Neuronal stem cell (in vitro differentiated cells): ENCODE data around the gene TUBG2.

Experiments used
- DNase-seq: peaks from one replicate; pipeline ENCODE4 v3.0.0-alpha.2; 2013; ENCODE audit warnings: low spot score
- H2AFZ ChIP-seq: one replicate; pipeline ENCODE4 v1.6.1; 2013; ENCODE audit warnings: mild to moderate bottlenecking, low read length, inconsistent platforms
- H2AK5ac ChIP-seq: 2 replicates; pipeline ENCODE4 v1.6.1; 2013; ENCODE audit warnings: low read depth, mild to moderate bottlenecking, inconsistent platforms, low read length, moderate library complexity, mixed read lengths
- H2BK120ac ChIP-seq: 2 replicates; pipeline ENCODE4 v1.6.1; 2013; ENCODE audit warnings: low read depth, mild to moderate bottlenecking, inconsistent platforms, low read length, moderate library complexity, mixed read lengths
- H2BK12ac ChIP-seq: one replicate; pipeline ENCODE4 v1.6.1; 2013; ENCODE audit warnings: low read length, inconsistent platforms
- H2BK15ac ChIP-seq: 2 replicates; pipeline ENCODE4 v1.6.1; 2013; ENCODE audit warnings: mild to moderate bottlenecking, low read length, inconsistent platforms, mixed read lengths
- H2BK5ac ChIP-seq: one replicate; pipeline ENCODE4 v1.6.1; 2013; ENCODE audit warnings: inconsistent platforms, mild to moderate bottlenecking, low read length, moderate library complexity
- H3K14ac ChIP-seq: one replicate; pipeline ENCODE4 v1.6.1; 2013; ENCODE audit warnings: low read length, inconsistent platforms
- H3K18ac ChIP-seq: 2 replicates; pipeline ENCODE4 v1.6.1; 2013; ENCODE audit warnings: low read length, inconsistent platforms
- H3K23ac ChIP-seq: 2 replicates; pipeline ENCODE4 v1.6.1; 2013; ENCODE audit warnings: low read depth, mild to moderate bottlenecking, mixed read lengths, low read length, inconsistent platforms; ENCODE audit not compliant: poor library complexity
- H3K27ac ChIP-seq: replicated peaks from 3 replicates; pipeline ENCODE4 v1.5.1; 2013; ENCODE audit warnings: low read length, inconsistent platforms
- H3K27me3 ChIP-seq, 3 experiments: 2 replicates each; pipeline ENCODE4 v1.6.1; 2013; ENCODE audit warnings: low read length in 3 of 3, mild to moderate bottlenecking in 2 of 3, inconsistent platforms in 1 of 3, low read depth in 1 of 3, mixed read lengths in 1 of 3, moderate library complexity in 1 of 3; ENCODE audit not compliant: control insufficient read depth in 3 of 3, insufficient read depth in 3 of 3
- H3K36me3 ChIP-seq, 2 donors: replicated peaks in 1 of 2; 2 replicates each; pipeline ENCODE4 v1.6.1; 2013; ENCODE audit warnings: low read length in 2 of 2; ENCODE audit not compliant: control insufficient read depth in 2 of 2, insufficient read depth in 2 of 2
- H3K4ac ChIP-seq: 2 replicates; pipeline ENCODE4 v1.6.1; 2013; ENCODE audit warnings: inconsistent platforms, mild to moderate bottlenecking, low read length, moderate library complexity
- H3K4me1 ChIP-seq, 2 donors: 1 replicate in 1 of 2; 2 replicates in 1 of 2; pipeline ENCODE4 v1.6.1; 2013; ENCODE audit warnings: low read length in 2 of 2, low read depth in 1 of 2; ENCODE audit not compliant: control insufficient read depth in 2 of 2, insufficient read depth in 1 of 2
- H3K4me2 ChIP-seq: one replicate; pipeline ENCODE4 v1.6.1; 2013; ENCODE audit warnings: mild to moderate bottlenecking, low read length, inconsistent platforms; ENCODE audit not compliant: insufficient read depth, poor library complexity, severe bottlenecking
- H3K4me3 ChIP-seq, 2 donors: 2 replicates each; pipeline ENCODE4 v1.5.1; 2013; ENCODE audit warnings: low read length in 2 of 2, mild to moderate bottlenecking in 2 of 2, inconsistent platforms in 1 of 2, moderate library complexity in 1 of 2
- H3K79me1 ChIP-seq: one replicate; pipeline ENCODE4 v1.6.1; 2013; ENCODE audit warnings: low read depth, mild to moderate bottlenecking, inconsistent platforms, low read length, moderate library complexity
- H3K9ac ChIP-seq: one replicate; pipeline ENCODE4 v1.6.1; 2013; ENCODE audit warnings: mild to moderate bottlenecking, low read depth, low read length, inconsistent platforms; ENCODE audit not compliant: poor library complexity
- H3K9me3 ChIP-seq, 2 donors: replicated peaks in 1 of 2; 2 replicates each; pipeline versions ENCODE3 to v1.6.1; 2013; ENCODE audit warnings: low read length in 2 of 2, mild to moderate bottlenecking in 2 of 2, inconsistent platforms in 1 of 2, low read depth in 1 of 2, mixed read lengths in 1 of 2, moderate library complexity in 1 of 2; ENCODE audit not compliant: control insufficient read depth in 2 of 2, insufficient read depth in 1 of 2
- H4K8ac ChIP-seq: one replicate; pipeline ENCODE4 v1.6.1; 2013; ENCODE audit warnings: low read depth, mild to moderate bottlenecking, inconsistent platforms, low read length, moderate library complexity
- H4K91ac ChIP-seq: one replicate; pipeline ENCODE4 v1.6.1; 2013; ENCODE audit warnings: low read length, low read depth, mild to moderate bottlenecking, inconsistent platforms; ENCODE audit not compliant: poor library complexity
- WGBS, 2 donors: extraction: QIAGEN DNeasy Blood & Tissue Kit; methylation state at CpG; one replicate each; pipeline ENCODE4 v1.1.7; 2013; ENCODE audit warnings: missing lambda C conversion rate in 2 of 2, mixed read lengths in 1 of 2; ENCODE audit not compliant: insufficient read length in 2 of 2, insufficient replicate concordance in 1 of 2; ENCODE audit errors: extremely low coverage in 2 of 2; 5-methylcytosine and 5-hydroxymethylcytosine counted together

TUBG2 gene

GRCh38 chr17:42670789-42671657 is 11.9 kb downstream of the TUBG2 start:
- H2BK5ac ChIP-seq, result no peak overlapping the region
- peaks cover 0 to 54% (median 10%) of the 10 kb centered on the region in 3 experiments for H3K27me3 ChIP-seq
- H3K9ac ChIP-seq, result peak overlapping the region; percentile 81
- H3K23ac ChIP-seq, result peak overlapping the region; percentile 73
- H2AK5ac ChIP-seq, result peak overlapping the region; percentile 84
- H3K27ac ChIP-seq, result no peak overlapping the region
- H3K4me2 ChIP-seq, result peak overlapping the region; percentile 93
- DNase-seq, result no peak
- peak overlapping the region; percentile 81 for H2BK120ac ChIP-seq
- H4K8ac ChIP-seq, result no peak overlapping the region
- H3K14ac ChIP-seq, result no peak overlapping the region
- peak overlapping the region; percentile 64 for H3K18ac ChIP-seq
- no peak overlapping the region for H3K4ac ChIP-seq
- H2AFZ ChIP-seq, result no peak overlapping the region
- peaks cover 12 to 38% of the 10 kb centered on the region in 2 donors for H3K4me1 ChIP-seq
- H3K4me3 ChIP-seq, result no peak overlapping the region
- peak overlapping the region; percentile 84 for H2BK12ac ChIP-seq
- peaks cover 0 to 2% of the 10 kb centered on the region in 2 donors for H3K9me3 ChIP-seq
- peaks cover 13 to 72% of the 10 kb centered on the region in 2 donors for H3K36me3 ChIP-seq
- H2BK15ac ChIP-seq, result peak overlapping the region; percentile 81
- no peak overlapping the region for H4K91ac ChIP-seq
- no CpG with 5 or more reads among the region's 50 CpGs for WGBS, 2 donors
- peaks cover 15% of the 10 kb centered on the region for H3K79me1 ChIP-seq

GRCh38 chr17:42672038-42672437 is 13.0 kb downstream of the TUBG2 start:
- H2AK5ac ChIP-seq, result no peak overlapping the region
- no peak overlapping the region for H3K27ac ChIP-seq
- DNase-seq, result no peak
- H3K79me1 ChIP-seq, result peaks cover 19% of the 10 kb centered on the region
- no peak overlapping the region for H2BK12ac ChIP-seq
- no CpG with 5 or more reads among the region's 28 CpGs for WGBS, 2 donors
- H3K36me3 ChIP-seq, result peaks cover 7 to 63% of the 10 kb centered on the region in 2 donors
- no peak overlapping the region for H2BK120ac ChIP-seq
- H3K9ac ChIP-seq, result no peak overlapping the region
- H3K4me1 ChIP-seq, result peaks cover 12 to 38% of the 10 kb centered on the region in 2 donors
- no peak overlapping the region for H4K8ac ChIP-seq
- peak overlapping the region; percentile 55 for H3K23ac ChIP-seq
- H3K4me2 ChIP-seq, result no peak overlapping the region
- no peak overlapping the region for H3K4me3 ChIP-seq
- H3K4ac ChIP-seq, result peak overlapping the region; percentile 37
- peak overlapping the region; percentile 38 for H3K14ac ChIP-seq
- peaks cover 0 to 58% (median 10%) of the 10 kb centered on the region in 3 experiments for H3K27me3 ChIP-seq
- no peak overlapping the region for H2BK5ac ChIP-seq
- peaks cover 0 to 2% of the 10 kb centered on the region in 2 donors for H3K9me3 ChIP-seq
- no peak overlapping the region for H4K91ac ChIP-seq
- H2AFZ ChIP-seq, result no peak overlapping the region
- H3K18ac ChIP-seq, result peak overlapping the region; percentile 48
- no peak overlapping the region for H2BK15ac ChIP-seq

GRCh38 chr17:42673266-42673884 is 14.3 kb downstream of the TUBG2 start:
- Histone ChIP-seq H3K27me3 (peaks cover 0 to 58% (median 10%) of the 10 kb centered on the region in 3 experiments), H3K14ac (peak overlapping the region; percentile 3)

More at GRCh38 chr17:42673266-42673884, 14.3 kb downstream of the TUBG2 start:
- WGBS, 2 donors, result no CpG with 5 or more reads among the region's 30 CpGs
- Histone ChIP-seq H3K4me1 (peaks cover 17 to 39% of the 10 kb centered on the region in 2 donors), H4K91ac (no peak overlapping the region), H2BK120ac (no peak overlapping the region), H3K9ac (no peak overlapping the region), H2AK5ac (peak overlapping the region; percentile 84), H3K4me2 (peak overlapping the region; percentile 18), H3K4me3 (no peak overlapping the region), H2AFZ (no peak overlapping the region), H3K4ac (no peak overlapping the region), H3K36me3 (peaks cover 4 to 51% of the 10 kb centered on the region in 2 donors), H3K27ac (no peak overlapping the region), H4K8ac (no peak overlapping the region), H2BK12ac (no peak overlapping the region), H3K23ac (no peak overlapping the region), H2BK15ac (no peak overlapping the region), H2BK5ac (peak overlapping the region; percentile 66), H3K18ac (peak overlapping the region; percentile 83), H3K9me3 (peaks cover 0 to 2% of the 10 kb centered on the region in 2 donors), H3K79me1 (peaks cover 19% of the 10 kb centered on the region)
- no peak for DNase-seq
